GM13977 (cell line): ENCODE results near the gene STAMBP.

Experiments
- DNase-seq: peaks from one replicate; pipeline ENCODE4 v3.0.0; 2012; ENCODE audit warnings: low spot score
- in situ Hi-C: fragments of 300-500 bp; cut with MboI; formaldehyde crosslinking; loops from one replicate; pipeline ENCODE4 v1.12.0; 2022; ENCODE audit warnings: low sequenced_read_pairs, low pct_unique_long_range_greater_than_20kb, mixed read lengths, inconsistent platforms; ENCODE audit not compliant: unreplicated experiment
- TF ChIP-seq, protein P1 (sequence below): IDR thresholded peaks from 2 replicates; pipeline ENCODE4 v1.5.1; 2012; ENCODE audit warnings: mild to moderate bottlenecking, control low read depth; ENCODE audit not compliant: insufficient read depth; ENCODE audit errors: extremely low read depth, missing control alignments

STAMBP gene

DNA sequence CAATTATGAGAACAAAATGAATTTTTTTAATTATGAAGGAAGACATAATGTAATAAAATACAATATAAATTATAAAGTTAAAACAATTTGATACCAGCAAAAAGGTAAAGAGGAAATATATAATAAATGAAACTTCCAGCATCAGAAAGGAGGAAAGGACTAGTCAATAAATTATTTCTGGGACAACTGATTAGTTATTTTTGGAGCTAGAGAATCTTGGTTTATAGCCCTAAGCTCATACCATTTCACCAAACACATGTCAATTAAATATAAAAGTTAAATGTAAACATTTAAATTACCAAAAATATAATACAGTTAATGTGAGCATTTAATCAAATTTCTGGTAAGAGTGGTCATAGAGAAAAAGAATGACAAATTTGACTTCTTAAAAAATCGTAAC lies 76.2 kb downstream of the STAMBP start:
- in situ Hi-C loops = no loop called here
- TF ChIP-seq, protein P1, sequence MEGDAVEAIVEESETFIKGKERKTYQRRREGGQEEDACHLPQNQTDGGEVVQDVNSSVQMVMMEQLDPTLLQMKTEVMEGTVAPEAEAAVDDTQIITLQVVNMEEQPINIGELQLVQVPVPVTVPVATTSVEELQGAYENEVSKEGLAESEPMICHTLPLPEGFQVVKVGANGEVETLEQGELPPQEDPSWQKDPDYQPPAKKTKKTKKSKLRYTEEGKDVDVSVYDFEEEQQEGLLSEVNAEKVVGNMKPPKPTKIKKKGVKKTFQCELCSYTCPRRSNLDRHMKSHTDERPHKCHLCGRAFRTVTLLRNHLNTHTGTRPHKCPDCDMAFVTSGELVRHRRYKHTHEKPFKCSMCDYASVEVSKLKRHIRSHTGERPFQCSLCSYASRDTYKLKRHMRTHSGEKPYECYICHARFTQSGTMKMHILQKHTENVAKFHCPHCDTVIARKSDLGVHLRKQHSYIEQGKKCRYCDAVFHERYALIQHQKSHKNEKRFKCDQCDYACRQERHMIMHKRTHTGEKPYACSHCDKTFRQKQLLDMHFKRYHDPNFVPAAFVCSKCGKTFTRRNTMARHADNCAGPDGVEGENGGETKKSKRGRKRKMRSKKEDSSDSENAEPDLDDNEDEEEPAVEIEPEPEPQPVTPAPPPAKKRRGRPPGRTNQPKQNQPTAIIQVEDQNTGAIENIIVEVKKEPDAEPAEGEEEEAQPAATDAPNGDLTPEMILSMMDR = no peak
- DNase-seq = no peak

DNA sequence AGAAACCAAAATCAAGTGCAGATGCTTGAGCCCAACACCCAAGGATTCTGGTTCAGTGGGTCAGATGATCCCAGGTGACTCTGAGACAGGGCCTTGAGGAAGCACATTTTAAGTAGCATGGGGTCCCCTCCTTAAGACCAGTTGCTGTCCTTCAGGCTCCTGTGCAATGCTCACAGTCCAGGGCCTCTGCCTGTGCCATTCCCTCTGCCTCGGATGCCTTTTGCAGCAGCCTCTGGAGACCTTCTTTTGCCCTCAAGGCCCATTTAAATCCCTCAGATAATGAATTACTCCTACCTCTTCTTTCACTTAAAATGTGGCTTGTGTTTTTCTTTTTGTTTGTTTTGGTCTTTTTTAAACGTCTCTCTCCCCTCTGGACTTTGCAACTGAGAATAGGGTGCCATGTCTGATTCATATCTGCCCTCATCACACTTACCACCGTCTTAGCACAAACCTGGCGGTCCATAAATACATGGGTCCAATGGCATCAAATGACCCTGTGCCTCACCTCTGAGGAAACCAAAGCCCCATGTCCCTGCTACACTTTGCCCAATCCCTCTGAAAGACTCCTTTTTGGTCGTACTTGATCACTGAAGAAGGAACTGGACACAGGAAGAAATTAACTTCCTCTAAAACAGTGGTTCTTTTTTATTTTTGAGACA lies 78.2 kb downstream of the STAMBP start:
- DNase-seq = no peak
- in situ Hi-C loops = no loop called here
- TF ChIP-seq, protein P1 = no peak

DNA sequence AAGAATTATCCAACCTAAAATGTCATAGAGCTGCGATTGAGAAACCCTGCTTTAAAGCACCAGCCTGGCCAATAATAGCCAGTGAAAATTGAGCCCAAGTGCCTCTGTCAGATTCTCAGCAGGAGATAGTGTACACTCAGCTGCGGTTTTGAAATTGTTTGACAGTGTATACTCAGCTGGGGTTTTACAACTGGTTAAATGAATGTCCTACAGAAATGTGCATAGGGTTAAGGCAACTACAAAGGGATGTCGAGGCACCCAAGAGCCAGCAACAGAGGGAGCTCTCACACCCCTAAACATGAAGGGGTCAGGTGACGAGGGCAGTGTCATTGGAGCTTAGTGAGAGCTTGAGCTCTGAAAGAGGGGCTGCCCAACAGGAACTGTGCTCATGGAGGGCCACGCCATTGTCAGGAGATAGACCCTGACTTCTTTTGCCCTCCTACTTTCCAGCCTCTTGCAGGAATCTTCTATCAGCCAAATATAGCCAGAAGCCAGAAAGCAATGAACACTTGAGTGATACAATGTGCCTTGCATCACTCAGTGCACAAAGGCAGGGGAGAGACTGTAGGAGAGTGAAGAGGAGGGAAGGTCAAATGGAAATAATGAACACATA lies 79.2 kb downstream of the STAMBP start:
- peak; percentile 73 for DNase-seq
- in situ Hi-C loops = no loop called here

DNA sequence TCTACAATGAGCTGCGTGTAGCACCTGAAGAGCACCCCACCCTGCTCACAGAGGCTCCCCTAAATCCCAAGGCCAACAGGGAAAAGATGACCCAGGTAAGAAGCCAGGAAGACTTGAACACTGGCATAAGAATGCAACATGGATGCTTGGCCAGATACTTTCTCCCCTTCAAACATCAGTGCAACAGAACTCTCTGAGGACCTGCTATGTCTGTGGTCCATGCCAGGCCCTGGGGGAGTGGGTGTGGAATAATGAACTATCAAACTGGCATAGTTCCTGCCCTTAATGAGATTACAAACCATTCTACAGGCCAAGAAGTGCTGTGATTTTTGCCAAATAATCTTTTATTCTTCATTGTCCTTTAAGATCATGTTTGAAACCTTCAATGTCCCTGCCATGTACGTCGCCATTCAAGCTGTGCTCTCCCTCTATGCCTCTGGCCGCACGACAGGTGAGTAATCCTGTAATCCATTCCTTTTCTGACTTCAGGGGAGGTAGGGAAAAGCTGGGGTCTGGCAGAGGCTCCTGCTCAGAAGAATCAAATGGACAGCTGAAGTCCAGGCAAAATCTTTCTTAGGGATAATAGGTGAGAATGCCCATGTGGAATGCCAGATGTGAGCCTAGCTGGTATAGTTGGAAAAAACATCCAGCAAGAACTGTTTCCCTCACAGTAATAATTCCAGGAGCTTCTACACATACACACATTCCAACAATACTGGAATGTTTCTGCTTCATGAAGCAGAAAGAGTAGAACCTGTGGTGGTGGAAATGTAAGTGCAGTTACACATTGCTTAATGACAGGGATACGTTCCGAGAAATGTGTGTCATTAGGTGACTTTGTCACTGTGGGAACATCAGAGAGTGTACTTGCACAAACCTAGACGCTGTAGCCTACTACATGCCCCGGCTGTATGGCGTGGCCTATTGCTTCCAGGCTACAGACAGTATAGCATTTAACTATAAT lies 80.2 kb downstream of the STAMBP start:
- TF ChIP-seq, protein P1 = no peak
- in situ Hi-C loops = no loop called here
- no peak for DNase-seq

More for the DNA sequence above, 79.2 kb downstream of the STAMBP start:
- TF ChIP-seq, protein P1 = peak; percentile 68

DNA sequence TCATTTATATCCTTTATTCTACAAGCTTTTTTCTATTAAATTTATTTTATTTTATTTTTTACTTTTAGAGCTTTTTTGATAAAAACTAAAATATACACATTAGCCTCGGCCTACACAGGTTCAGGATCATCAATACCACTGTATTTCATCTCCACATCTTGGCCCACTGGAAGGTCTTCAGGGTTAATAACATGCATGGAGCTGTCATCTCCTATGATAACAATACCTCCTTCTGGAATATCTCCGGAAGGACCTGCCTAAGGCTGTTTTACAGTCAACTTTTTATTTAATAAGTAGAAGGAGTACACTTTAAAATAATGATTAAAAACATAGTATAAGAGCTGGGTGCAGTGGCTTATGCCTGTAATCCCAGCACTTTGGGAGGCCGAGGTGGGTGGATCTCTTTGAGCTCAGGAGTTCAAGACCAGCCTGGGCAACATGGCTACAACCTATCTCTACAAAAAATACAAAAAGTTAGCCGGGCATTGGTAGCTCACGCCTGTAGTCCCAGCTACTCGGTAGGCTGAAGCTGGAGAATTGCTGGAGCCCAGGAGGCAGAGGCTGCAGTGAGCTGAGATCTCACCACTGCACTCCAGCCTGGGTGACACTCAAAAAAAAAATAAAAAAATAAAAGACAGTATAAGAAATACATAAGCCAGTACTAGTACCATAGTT lies 82.2 kb downstream of the STAMBP start:
- in situ Hi-C loops = no loop called here

More for the DNA sequence above, 82.2 kb downstream of the STAMBP start:
- no peak for DNase-seq
- TF ChIP-seq, protein P1 = no peak
